GM21723 (cell line): ENCODE measurements around the gene ROMO1.
"Not testable (repeated sequence)": the region's sequence is repeated elsewhere in the genome, so short reads cannot be mapped to it uniquely, and the experiment has no call there.

Source experiments
- ATAC-seq: cut with Tn5 transposase; IDR thresholded peaks from one replicate; pipeline ENCODE4 v1.9.1; 2021; ENCODE audit warnings: mild to moderate bottlenecking, moderate library complexity; ENCODE audit not compliant: unreplicated experiment

ROMO1 gene

DNA sequence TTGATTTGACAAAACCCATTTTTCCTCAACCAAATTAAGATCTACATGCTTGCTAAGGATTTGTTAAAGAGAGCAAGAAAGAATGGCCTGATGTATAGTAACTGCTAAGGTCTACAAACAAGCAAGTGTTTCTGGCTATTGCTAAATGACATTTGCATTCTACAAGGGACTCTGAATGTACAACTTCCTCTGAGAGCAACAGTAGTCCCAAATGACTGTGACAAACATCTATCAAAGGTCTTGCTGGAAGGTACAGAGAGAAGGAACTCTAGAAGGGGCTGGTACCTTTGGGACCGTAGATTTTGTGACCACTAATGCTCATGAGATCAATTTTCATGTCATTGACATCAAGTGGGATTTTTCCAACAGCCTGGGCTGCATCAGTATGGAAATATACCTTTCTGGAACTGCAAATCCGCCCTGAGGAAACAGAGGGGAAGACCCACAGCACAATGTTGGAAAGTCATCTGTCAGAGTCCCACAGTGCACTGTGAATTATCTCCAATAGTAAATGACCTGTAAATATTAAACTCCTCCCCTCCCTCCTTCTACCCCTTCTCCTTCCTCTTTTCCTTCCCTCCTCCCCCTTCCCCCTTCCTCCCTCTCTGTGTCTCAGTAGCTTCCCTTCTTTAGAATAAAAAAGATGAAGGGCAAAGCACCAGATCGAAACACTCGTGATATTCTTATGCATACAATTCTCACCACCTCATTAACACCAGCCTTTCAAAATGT, 18.6 kb upstream of the ROMO1 start:
- no peak for ATAC-seq

- no peak for ATAC-seq
These were observed 17.2 kb upstream of the ROMO1 start for GRCh38 chr20:35681960-35682359.

GRCh38 chr20:35685368-35685767, 13.8 kb upstream of the ROMO1 start:
- ATAC-seq: not testable (repeated sequence)

GRCh38 chr20:35686872-35687271, 12.3 kb upstream of the ROMO1 start:
- ATAC-seq: not testable (repeated sequence)

DNA sequence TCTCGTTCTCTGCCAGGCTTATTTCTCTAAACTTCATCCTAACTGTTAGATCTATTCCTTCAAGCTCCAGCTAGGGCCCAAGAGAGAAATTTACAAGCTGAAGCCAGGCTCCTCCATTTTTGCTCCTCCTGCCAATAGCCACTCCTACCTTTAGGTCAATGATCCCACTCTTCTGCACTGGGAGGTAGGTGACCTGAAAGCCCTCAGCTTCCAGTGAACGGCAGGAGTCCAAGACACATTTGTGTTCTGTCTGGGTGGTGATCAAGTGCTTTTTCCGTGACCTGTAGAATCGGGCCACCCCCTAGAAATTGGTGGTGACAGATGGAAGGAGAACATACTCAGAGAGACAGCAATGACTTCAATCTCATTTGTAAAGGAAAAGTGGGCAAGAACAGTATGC, 8.9 kb upstream of the ROMO1 start:
- no peak for ATAC-seq

DNA sequence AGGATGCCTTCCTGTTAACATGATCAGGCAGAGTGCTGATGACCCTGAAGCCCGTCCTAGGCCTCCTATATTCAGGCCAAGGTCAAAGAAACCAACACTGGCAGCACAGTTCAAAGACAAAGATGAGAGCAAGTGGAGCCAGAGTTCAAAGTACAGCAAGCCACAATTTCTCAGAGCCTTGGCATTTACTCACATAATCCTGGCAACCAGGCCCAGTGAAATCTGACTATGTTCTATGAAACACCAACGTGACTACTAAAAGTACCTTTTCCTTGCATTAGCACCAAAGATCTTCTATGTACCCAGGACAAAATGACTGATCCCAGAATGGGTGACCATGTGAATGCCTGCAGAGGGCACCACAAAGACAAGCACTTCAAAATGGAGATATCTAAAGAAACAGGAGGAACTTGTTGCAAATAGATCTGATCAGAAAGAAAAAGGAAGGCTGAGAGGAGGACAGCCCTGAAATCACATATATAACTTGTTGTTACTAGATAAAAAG, 3.9 kb upstream of the ROMO1 start:
- no peak for ATAC-seq

DNA sequence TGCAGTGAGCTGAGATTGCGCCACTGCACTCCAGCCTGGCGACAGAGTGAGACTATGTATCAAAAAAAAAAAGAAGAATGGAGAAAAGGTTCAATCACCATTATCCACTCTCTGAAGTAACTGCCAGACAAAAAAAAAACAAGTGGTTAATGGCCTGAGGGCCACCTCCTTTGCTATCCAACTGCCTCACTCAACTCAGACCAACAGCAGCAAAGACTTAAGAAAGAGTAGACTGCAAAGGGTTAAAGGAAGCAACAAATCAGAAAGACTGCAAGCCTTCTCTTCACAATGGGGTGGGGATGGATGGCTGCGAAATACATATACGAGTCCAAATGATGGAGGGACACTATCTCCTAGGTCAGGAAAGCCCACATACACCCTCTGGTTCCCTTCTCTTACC, 3.2 kb upstream of the ROMO1 start:
- no peak for ATAC-seq

DNA sequence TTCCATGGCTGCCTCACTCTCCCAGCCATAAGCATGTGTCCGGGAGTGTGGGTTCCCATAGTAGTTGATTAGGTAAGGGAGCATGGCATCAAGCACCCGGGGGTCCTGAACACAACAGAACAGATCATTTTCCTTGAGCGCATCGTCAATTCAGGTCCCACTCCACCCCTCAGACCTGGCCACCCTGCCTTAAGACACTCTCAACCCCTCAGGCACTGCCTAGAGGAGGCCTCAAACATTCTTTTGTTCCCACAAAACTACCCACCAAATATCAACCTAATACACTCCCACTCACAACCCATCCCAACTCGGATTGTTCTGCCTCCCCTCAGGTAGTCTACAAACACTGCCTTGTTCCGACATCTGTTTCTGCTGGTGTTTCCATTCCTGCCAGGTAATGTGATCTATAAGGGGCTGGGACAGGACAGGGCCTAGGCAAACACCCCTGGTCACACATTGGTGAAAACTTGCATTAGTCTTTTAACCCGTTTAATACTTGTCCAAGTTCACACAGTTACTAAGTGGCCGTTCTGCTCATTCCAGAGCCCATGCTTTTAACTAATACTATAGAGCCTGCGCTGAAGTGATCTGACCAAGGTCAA, 1.4 kb upstream of the ROMO1 start:
- ATAC-seq: no peak

DNA sequence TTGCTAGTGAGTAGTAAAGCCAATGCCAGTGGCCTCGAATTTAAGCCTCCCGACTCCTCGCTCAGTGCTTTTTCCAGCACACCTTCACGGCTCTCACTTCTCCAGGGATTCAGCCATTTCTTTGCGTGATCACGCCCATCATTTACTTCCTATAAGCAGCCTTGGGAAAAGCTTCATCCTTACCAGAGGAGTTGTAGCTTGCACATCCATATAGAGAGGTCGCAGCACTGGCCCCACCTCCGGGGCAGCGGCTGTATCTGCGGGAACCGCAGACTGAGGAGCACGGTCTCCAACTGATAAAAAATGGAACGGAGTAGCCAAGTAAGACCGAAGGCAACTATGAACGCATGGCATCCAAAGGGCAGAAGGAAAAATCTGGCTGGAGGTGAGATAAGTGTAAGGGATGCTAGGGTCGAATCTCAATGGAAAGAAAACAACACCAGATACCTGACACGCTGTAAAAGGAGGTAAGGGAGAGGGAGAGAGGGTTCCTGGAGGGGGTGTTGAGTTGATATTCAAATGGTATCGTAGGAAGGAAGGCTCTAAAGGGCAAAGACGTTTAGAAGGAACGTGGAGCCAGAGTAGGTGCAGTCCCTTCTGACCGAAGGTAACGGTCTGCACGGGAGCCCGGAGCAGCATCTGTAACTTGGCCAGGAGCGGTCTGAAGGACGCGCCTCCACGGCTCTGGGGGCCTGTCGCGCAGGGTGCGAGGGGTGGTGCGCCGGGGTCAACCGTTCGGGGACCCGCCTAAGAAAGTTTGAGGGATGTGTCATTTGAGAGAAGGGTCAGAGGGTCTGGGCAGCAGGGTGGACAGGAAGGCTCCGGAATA, 693 bp upstream of the ROMO1 start:
- ATAC-seq: peak; percentile 39

DNA sequence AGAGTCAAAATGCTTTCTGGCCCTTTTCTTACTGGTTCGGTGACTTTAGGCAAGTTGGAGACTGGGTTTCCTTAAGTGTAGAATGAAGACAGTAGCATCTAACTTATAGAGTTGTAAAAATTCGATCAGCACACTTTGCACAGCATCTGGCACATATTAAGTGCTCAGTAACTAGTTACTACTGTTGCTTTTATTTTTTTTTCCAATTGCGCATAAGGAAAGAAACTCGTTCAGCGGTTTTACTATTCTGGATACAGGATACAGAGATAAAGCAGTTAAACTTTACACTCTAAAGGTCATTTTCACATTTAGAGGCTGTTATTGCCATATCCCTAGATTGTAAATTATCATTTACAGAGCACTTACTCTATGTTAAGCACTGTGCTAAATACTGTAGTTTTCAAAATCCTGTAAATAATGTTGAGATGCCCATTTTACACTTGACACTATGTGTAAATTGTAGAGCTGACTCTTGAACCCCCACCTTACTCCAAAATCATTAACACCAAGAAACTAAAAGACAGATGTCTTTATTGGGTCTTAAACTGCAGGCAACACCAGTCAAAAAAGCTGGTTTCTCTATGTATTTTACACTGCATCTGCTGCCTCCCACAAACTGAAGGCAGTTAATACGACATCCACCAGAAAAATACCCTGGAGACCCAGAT, 886 bp downstream of the ROMO1 start:
- ATAC-seq: no peak

GRCh38 chr20:35700625-35701148, 1.5 kb downstream of the ROMO1 start:
- ATAC-seq: no peak

GRCh38 chr20:35702051-35702823, 3.0 kb downstream of the ROMO1 start:
- no peak for ATAC-seq

DNA sequence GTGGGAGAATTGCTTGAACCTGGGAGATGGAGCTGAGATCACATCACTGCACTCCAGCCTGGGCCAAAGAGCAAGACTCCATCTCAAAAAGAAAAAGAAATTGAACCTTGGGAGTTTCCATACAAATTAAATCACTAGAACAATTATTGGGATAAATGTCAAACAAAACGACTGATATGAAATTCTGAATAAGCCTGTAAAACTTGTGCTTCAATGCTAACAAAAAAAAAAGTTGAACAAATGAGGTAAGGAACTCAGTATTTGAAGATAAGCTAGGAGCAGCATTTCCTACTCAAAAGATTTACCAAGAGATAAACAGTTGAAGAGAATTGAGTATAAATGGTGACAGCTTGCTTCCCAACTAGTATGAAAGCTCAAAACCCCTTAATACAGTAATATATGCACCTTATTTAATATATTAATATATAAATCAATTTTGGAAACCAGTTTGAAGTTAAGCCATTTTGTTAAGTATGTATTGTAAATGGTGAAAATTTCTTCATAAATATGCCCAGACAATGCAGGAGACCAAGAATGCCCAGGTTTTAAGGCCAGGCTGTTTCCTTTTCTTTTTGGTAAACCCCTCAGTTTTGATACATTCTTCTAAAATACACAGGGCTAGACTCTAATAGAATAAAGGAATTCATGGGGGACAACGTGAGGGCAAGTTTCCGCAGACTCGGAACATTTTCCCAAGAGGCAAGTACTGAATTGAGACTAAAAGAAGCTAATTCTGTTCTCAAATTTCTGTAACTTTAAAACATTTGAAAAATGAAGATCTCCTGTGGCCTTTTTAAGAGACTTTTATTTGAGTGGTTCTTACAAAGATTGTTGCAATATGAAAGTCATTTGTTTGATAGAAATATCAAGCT, 3.9 kb downstream of the ROMO1 start:
- no peak for ATAC-seq

GRCh38 chr20:35704514-35705261, 5.5 kb downstream of the ROMO1 start:
- no peak for ATAC-seq

DNA sequence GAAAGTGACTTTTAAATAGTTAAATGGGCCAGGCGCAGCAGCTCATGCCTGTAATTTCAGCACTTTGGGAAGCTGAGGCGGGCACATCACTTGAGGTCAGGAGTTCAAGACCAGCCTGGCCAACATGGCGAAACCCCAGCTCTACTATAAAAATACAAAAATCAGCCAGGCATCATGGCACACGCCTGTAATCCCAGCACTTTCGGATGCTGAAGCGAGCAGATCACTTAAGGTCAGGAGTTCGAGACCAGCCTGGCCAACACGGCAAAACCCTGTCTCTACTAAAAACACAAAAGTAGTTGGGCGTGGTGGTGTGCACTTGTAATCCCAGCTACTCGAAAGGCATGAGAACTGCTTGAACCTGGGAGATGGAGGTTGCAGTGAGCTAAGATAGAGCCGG, 6.7 kb downstream of the ROMO1 start:
- ATAC-seq: not testable (repeated sequence)

- not testable (repeated sequence) for ATAC-seq
These were observed 7.7 kb downstream of the ROMO1 start for GRCh38 chr20:35706591-35707529.

- ATAC-seq: no peak
These were observed 9.3 kb downstream of the ROMO1 start for GRCh38 chr20:35708502-35708901.
